H9 (cell line): Measurements from ENCODE around the gene SLC41A1. TPM values are rescaled to one million over a fixed set of nuclear protein-coding genes. Genes with fewer than 3 reads are reported as not detected.
A peak's percentile ranks its signal among the peaks of the same experiment; 100 is the strongest.

ENCODE experiments used
- DNase-seq: peaks from one replicate; pipeline ENCODE4 v3.0.0-alpha.2; 2017
- H2AFZ ChIP-seq: one replicate; pipeline ENCODE4 v1.6.1; 2013; ENCODE audit warnings: mild to moderate bottlenecking, low read length, control low read depth, moderate library complexity
- H2AK5ac ChIP-seq: 2 replicates; pipeline ENCODE4 v1.6.1; 2013; ENCODE audit warnings: low read length, control low read depth, mixed read lengths; ENCODE audit not compliant: insufficient read length
- H2BK120ac ChIP-seq: one replicate; pipeline ENCODE4 v1.6.1; 2013; ENCODE audit warnings: low read depth, mild to moderate bottlenecking, low read length, control low read depth, inconsistent platforms; ENCODE audit not compliant: poor library complexity, severe bottlenecking
- H2BK12ac ChIP-seq: 2 replicates; pipeline ENCODE4 v1.6.1; 2013; ENCODE audit warnings: low read length, control low read depth, mixed read lengths, low read depth; ENCODE audit not compliant: insufficient read length
- H2BK15ac ChIP-seq: 2 replicates; pipeline ENCODE4 v1.6.1; 2013; ENCODE audit warnings: low read depth, low read length, control low read depth
- H2BK20ac ChIP-seq: one replicate; pipeline ENCODE4 v1.6.1; 2013; ENCODE audit warnings: low read depth, mild to moderate bottlenecking, low read length, control low read depth, inconsistent platforms; ENCODE audit not compliant: poor library complexity, severe bottlenecking
- H2BK5ac ChIP-seq: 2 replicates; pipeline ENCODE4 v1.6.1; 2013; ENCODE audit warnings: low read length, control low read depth, mixed read lengths; ENCODE audit not compliant: insufficient read length
- H3K14ac ChIP-seq: 2 replicates; pipeline ENCODE4 v1.6.1; 2013; ENCODE audit warnings: low read length, control low read depth; ENCODE audit not compliant: insufficient read depth
- H3K18ac ChIP-seq: 2 replicates; pipeline ENCODE4 v1.6.1; 2013; ENCODE audit warnings: low read depth, mild to moderate bottlenecking, mixed read lengths, low read length, control low read depth; ENCODE audit not compliant: insufficient read length
- H3K23ac ChIP-seq: 2 replicates; pipeline ENCODE4 v1.6.1; 2013; ENCODE audit warnings: low read length, control low read depth, mixed read lengths, low read depth; ENCODE audit not compliant: insufficient read length
- H3K23me2 ChIP-seq: 2 replicates; pipeline ENCODE4 v1.6.1; 2013; ENCODE audit warnings: low read depth, mild to moderate bottlenecking, mixed read lengths, low read length, control low read depth; ENCODE audit not compliant: insufficient read length, poor library complexity, severe bottlenecking
- H3K27ac ChIP-seq: 2 replicates; pipeline ENCODE4 v1.5.1; 2013; ENCODE audit warnings: low read length, control low read depth, mixed read lengths, low read depth; ENCODE audit not compliant: insufficient read length
- H3K27me3 ChIP-seq: 2 replicates; pipeline ENCODE4 v1.6.1; 2013; ENCODE audit warnings: low read length, control low read depth, inconsistent platforms; ENCODE audit not compliant: insufficient read depth
- H3K4ac ChIP-seq: 2 replicates; pipeline ENCODE4 v1.6.1; 2013; ENCODE audit warnings: low read depth, mild to moderate bottlenecking, control low read depth, inconsistent platforms, low read length, moderate library complexity
- H3K4me1 ChIP-seq: 2 replicates; pipeline ENCODE4 v1.6.1; 2013; ENCODE audit warnings: low read length, control low read depth, inconsistent platforms; ENCODE audit not compliant: insufficient read depth
- H3K4me2 ChIP-seq: 2 replicates; pipeline ENCODE4 v1.6.1; 2013; ENCODE audit warnings: low read length, control low read depth, mixed read lengths; ENCODE audit not compliant: insufficient read length, insufficient read depth
- H3K56ac ChIP-seq: 2 replicates; pipeline ENCODE4 v1.6.1; 2013; ENCODE audit warnings: low read depth, mild to moderate bottlenecking, mixed read lengths, low read length, control low read depth; ENCODE audit not compliant: insufficient read length
- H3K79me1 ChIP-seq: 2 replicates; pipeline ENCODE4 v1.6.1; 2013; ENCODE audit warnings: low read depth, mild to moderate bottlenecking, moderate library complexity, low read length, control low read depth, inconsistent platforms; ENCODE audit not compliant: insufficient read depth, poor library complexity, severe bottlenecking
- H3K79me2 ChIP-seq: 2 replicates; pipeline ENCODE4 v1.6.1; 2013; ENCODE audit warnings: low read length, control low read depth, inconsistent platforms; ENCODE audit not compliant: insufficient read depth
- H3K9ac ChIP-seq: 2 replicates; pipeline ENCODE4 v1.6.1; 2013; ENCODE audit warnings: low read length, control low read depth, mixed read lengths; ENCODE audit not compliant: insufficient read length; ENCODE audit errors: extremely low read depth
- H3K9me3 ChIP-seq: one replicate; pipeline ENCODE4 v1.6.1; 2013; ENCODE audit warnings: low read depth, low read length, inconsistent platforms; ENCODE audit not compliant: control insufficient read depth
- H3T11ph ChIP-seq: one replicate; pipeline ENCODE4 v1.6.1; 2013; ENCODE audit warnings: mild to moderate bottlenecking, low read length, control low read depth, inconsistent platforms
- H4K20me1 ChIP-seq: one replicate; pipeline ENCODE4 v1.6.1; 2013; ENCODE audit not compliant: control insufficient read depth, insufficient read length, insufficient read depth
- H4K5ac ChIP-seq: 2 replicates; pipeline ENCODE4 v1.6.1; 2013; ENCODE audit warnings: low read depth, mild to moderate bottlenecking, mixed read lengths, low read length, control low read depth; ENCODE audit not compliant: insufficient read length
- H4K8ac ChIP-seq: replicated peaks from 2 replicates; pipeline ENCODE4 v1.6.1; 2013; ENCODE audit warnings: low read length, control low read depth, mixed read lengths, low read depth; ENCODE audit not compliant: insufficient read length
- H4K91ac ChIP-seq: 2 replicates; pipeline ENCODE4 v1.6.1; 2013; ENCODE audit warnings: low read depth, mild to moderate bottlenecking, moderate library complexity, mixed read lengths, low read length, control low read depth; ENCODE audit not compliant: insufficient read length
- H3K27ac Mint-ChIP-seq, 3 experiments: 2 replicates in 2 of 3; 3 replicates in 1 of 3; pipeline ENCODE4 v1.8.0; 2020 to 2021; ENCODE audit warnings: mixed read lengths in 3 of 3, mild to moderate bottlenecking in 1 of 3, moderate library complexity in 1 of 3
- H3K27me3 Mint-ChIP-seq: 2 replicates; pipeline ENCODE4 v1.8.0; 2021; ENCODE audit warnings: low read depth, mild to moderate bottlenecking, moderate library complexity, mixed read lengths
- H3K36me3 Mint-ChIP-seq, 3 experiments: 2 replicates in 2 of 3; 3 replicates in 1 of 3; pipeline ENCODE4 v1.8.0; 2020 to 2021; ENCODE audit warnings: low read depth in 3 of 3, mixed read lengths in 3 of 3; ENCODE audit not compliant: insufficient read depth in 1 of 3
- H3K4me1 Mint-ChIP-seq, 2 experiments: 2 replicates each; pipeline ENCODE4 v1.8.0; 2020; ENCODE audit warnings: mixed read lengths in 2 of 2
- H3K4me3 Mint-ChIP-seq, 2 experiments: 2 replicates in 1 of 2; 3 replicates in 1 of 2; pipeline ENCODE4 v1.8.0; 2020 to 2021; ENCODE audit warnings: mild to moderate bottlenecking in 2 of 2, mixed read lengths in 2 of 2, moderate library complexity in 1 of 2
- H3K9me3 Mint-ChIP-seq, 2 experiments: 2 replicates in 1 of 2; 3 replicates in 1 of 2; pipeline ENCODE4 v1.8.0; 2020; ENCODE audit warnings: mild to moderate bottlenecking in 2 of 2, mixed read lengths in 2 of 2, moderate library complexity in 1 of 2
- WGBS: extraction: QIAGEN DNeasy Blood & Tissue Kit; methylation state at CpG from one replicate; pipeline ENCODE4 v1.1.7; 2013; ENCODE audit warnings: missing lambda C conversion rate, low lambda C conversion rate, mixed read lengths; ENCODE audit not compliant: insufficient read length; ENCODE audit errors: extremely low coverage; 5-methylcytosine and 5-hydroxymethylcytosine counted together
- total RNA-seq: library from RNA; stranded (reverse); gene quantifications from 2 replicates; pipeline ENCODE4 v1.2.1, GENCODE V29; 2021
- TF ChIP-seq, protein P1 (sequence below): fragments of 200-600 bp; sonication (generic); conservative IDR thresholded peaks from 3 replicates; pipeline ENCODE4 v1.8.0; 2021; ENCODE audit warnings: antibody characterized with exemption, mild to moderate bottlenecking

The SLC41A1 gene
- total RNA-seq, 1 experiment from 2014 or later: 18.2 TPM

DNA sequence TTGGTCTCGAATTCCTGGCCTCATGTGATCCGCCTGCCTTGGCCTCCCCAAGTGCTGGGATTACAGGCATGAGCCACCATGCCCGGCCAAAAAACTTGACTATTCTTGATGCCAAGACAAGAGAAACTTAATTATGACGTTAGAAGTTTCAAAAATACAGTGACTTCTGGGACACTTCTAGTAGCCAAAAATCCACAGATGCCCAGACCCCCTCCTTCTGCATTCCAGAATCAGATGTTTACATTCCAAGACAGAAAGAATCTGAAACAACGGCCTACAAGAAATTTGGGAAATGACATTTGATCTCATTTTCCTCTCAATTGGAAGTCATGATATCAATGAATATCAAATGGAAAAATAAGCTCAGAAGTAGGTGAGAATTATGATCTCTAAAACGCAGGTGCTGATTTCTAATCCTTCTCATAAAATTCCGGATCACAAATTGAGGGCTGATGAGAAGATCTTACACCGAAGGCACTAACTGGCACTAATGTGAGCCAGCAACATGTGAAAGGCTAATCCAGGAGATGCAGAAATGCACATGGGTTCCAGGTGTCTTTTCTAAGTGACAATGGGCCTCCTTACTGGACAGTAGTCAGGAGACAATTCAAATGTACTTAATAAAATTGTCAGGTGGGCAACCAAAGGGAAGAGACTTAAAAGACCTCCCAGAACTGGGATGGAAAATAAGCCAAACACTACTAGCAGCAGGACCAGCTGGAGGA lies 43.2 kb downstream of the SLC41A1 start:
- no peak overlapping the region for H3K27ac ChIP-seq
- no peak overlapping the region for H3K14ac ChIP-seq
- no peak overlapping the region for H3K23ac ChIP-seq
- H3T11ph ChIP-seq: no peak overlapping the region
- H4K91ac ChIP-seq: no peak overlapping the region
- no peaks in the 10 kb centered on the region for H3K79me1 ChIP-seq
- no peak overlapping the region for H3K56ac ChIP-seq
- no peak overlapping the region for H3K4me2 ChIP-seq
- H3K9me3 Mint-ChIP-seq: no peaks in the 10 kb centered on the region; a peak in 1 of 5 replicates
- H3K4me3 Mint-ChIP-seq: no peak overlapping the region
- H2AK5ac ChIP-seq: no peak overlapping the region
- H2BK5ac ChIP-seq: no peak overlapping the region
- no peak overlapping the region for H4K5ac ChIP-seq
- no peak overlapping the region for H3K18ac ChIP-seq
- no peak overlapping the region for H3K9ac ChIP-seq
- H3K4me1 Mint-ChIP-seq: peaks cover 14 to 20% of the 10 kb centered on the region in 2 experiments
- H2BK15ac ChIP-seq: no peak overlapping the region
- peaks cover 3% of the 10 kb centered on the region; the same call in 1 of the 2 replicates for H3K27me3 ChIP-seq
- no peak for DNase-seq
- H3K23me2 ChIP-seq: peaks cover 6% of the 10 kb centered on the region
- TF ChIP-seq, protein P1, sequence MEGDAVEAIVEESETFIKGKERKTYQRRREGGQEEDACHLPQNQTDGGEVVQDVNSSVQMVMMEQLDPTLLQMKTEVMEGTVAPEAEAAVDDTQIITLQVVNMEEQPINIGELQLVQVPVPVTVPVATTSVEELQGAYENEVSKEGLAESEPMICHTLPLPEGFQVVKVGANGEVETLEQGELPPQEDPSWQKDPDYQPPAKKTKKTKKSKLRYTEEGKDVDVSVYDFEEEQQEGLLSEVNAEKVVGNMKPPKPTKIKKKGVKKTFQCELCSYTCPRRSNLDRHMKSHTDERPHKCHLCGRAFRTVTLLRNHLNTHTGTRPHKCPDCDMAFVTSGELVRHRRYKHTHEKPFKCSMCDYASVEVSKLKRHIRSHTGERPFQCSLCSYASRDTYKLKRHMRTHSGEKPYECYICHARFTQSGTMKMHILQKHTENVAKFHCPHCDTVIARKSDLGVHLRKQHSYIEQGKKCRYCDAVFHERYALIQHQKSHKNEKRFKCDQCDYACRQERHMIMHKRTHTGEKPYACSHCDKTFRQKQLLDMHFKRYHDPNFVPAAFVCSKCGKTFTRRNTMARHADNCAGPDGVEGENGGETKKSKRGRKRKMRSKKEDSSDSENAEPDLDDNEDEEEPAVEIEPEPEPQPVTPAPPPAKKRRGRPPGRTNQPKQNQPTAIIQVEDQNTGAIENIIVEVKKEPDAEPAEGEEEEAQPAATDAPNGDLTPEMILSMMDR: no peak
- H3K4me1 ChIP-seq: no peaks in the 10 kb centered on the region
- no peak overlapping the region for H3K4ac ChIP-seq
- no peaks in the 10 kb centered on the region for H3K79me2 ChIP-seq
- H2BK120ac ChIP-seq: no peak overlapping the region
- no peak overlapping the region for H2BK12ac ChIP-seq
- H2BK20ac ChIP-seq: no peak overlapping the region
- peak overlapping the region in 1 of 3 experiments; percentile 55; a peak in 1 of 7 replicates for H3K27ac Mint-ChIP-seq
- peaks cover 0 to 4% (median 0%) of the 10 kb centered on the region in 3 experiments; a peak in 1 of 7 replicates for H3K36me3 Mint-ChIP-seq
- H4K8ac ChIP-seq: no peak overlapping the region
- no CpG with 5 or more reads among the region's 8 CpGs for WGBS
- no peak overlapping the region for H2AFZ ChIP-seq
- no peaks in the 10 kb centered on the region for H4K20me1 ChIP-seq
- H3K27me3 Mint-ChIP-seq: peaks cover 31% of the 10 kb centered on the region
- no peaks in the 10 kb centered on the region for H3K9me3 ChIP-seq
